Nephron progenitor cell (in vitro differentiated cells): ENCODE measurements around the gene CHST13.

ENCODE experiments used
- DNase-seq: peaks from one replicate; pipeline ENCODE4 v3.0.0; 2021
- H3K27ac Mint-ChIP-seq: 2 replicates; pipeline ENCODE4 v1.8.0; 2021; ENCODE audit warnings: mild to moderate bottlenecking, moderate library complexity, mixed read lengths
- H3K27me3 Mint-ChIP-seq: 2 replicates; pipeline ENCODE4 v1.8.0; 2021; ENCODE audit warnings: mild to moderate bottlenecking, low read depth, mixed read lengths; ENCODE audit not compliant: poor library complexity
- H3K36me3 Mint-ChIP-seq: 2 replicates; pipeline ENCODE4 v1.8.0; 2021; ENCODE audit warnings: low read depth, mixed read lengths
- H3K4me1 Mint-ChIP-seq: 2 replicates; pipeline ENCODE4 v1.8.0; 2021; ENCODE audit warnings: mixed read lengths
- H3K4me3 Mint-ChIP-seq: 2 replicates; pipeline ENCODE4 v1.8.0; 2021; ENCODE audit warnings: mild to moderate bottlenecking, moderate library complexity, mixed read lengths
- H3K9me3 Mint-ChIP-seq: 2 replicates; pipeline ENCODE4 v1.8.0; 2021; ENCODE audit warnings: mild to moderate bottlenecking, moderate library complexity, mixed read lengths
- TF ChIP-seq, protein P1 (sequence below): fragments of 200-600 bp; sonication (generic); IDR thresholded peaks from 2 replicates; pipeline ENCODE4 v1.5.0; 2021; ENCODE audit warnings: antibody characterized with exemption

The CHST13 gene

GRCh38 chr3:126527006-126527405 is 3.1 kb downstream of the CHST13 start:
- Mint-ChIP-seq H3K4me3 (no peak overlapping the region), H3K9me3 (no peaks in the 10 kb centered on the region), H3K36me3 (no peaks in the 10 kb centered on the region), H3K27me3 (peaks cover 50% of the 10 kb centered on the region), H3K27ac (no peak overlapping the region), H3K4me1 (peaks cover 5% of the 10 kb centered on the region)
- DNase-seq: no peak
- TF ChIP-seq, protein P1, sequence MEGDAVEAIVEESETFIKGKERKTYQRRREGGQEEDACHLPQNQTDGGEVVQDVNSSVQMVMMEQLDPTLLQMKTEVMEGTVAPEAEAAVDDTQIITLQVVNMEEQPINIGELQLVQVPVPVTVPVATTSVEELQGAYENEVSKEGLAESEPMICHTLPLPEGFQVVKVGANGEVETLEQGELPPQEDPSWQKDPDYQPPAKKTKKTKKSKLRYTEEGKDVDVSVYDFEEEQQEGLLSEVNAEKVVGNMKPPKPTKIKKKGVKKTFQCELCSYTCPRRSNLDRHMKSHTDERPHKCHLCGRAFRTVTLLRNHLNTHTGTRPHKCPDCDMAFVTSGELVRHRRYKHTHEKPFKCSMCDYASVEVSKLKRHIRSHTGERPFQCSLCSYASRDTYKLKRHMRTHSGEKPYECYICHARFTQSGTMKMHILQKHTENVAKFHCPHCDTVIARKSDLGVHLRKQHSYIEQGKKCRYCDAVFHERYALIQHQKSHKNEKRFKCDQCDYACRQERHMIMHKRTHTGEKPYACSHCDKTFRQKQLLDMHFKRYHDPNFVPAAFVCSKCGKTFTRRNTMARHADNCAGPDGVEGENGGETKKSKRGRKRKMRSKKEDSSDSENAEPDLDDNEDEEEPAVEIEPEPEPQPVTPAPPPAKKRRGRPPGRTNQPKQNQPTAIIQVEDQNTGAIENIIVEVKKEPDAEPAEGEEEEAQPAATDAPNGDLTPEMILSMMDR: no peak

DNA sequence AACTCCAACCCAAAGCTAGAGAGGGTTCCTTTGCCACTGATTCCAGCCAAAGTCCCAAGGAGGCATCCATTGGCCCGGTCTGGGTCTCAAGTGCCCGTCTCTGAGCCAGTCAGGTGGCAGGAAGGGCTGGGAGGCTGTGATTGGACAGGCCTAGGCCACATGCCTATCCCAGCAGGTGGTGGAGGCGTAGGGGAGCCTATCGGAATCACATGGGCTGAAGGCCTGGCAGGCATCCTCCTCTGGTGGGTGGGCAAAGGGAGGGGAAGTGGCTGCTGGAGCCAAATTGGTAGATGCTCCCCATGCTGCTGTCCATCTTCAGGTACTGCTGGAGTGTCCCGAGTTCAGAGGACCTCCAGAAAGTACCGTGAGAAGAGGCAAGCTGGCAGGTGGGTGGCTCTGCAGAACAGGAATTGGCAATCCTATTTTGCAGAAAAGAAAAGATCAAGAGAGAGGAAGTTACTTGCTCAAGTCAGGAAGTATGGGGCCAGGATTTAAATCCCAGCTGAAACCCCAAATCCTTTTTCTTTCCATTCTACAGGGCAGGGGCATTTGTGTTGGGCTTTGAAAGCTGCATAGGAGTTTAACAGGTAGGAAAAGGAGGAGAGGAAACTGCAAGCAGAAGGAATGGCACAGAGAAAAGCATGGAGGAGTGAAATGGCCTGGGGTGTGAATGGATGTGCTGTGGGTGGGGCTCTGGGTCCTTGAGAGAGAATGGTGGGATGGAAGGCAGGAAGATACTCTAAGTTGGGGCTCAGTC is 3.7 kb downstream of the CHST13 start:
- Mint-ChIP-seq H3K27me3 (peaks cover 50% of the 10 kb centered on the region), H3K4me3 (no peak overlapping the region), H3K4me1 (peaks cover 5% of the 10 kb centered on the region), H3K27ac (no peak overlapping the region), H3K36me3 (no peaks in the 10 kb centered on the region), H3K9me3 (no peaks in the 10 kb centered on the region)
- DNase-seq: no peak
- TF ChIP-seq, protein P1: no peak

- Mint-ChIP-seq H3K4me1 (peaks cover 5% of the 10 kb centered on the region), H3K27ac (no peak overlapping the region), H3K9me3 (no peaks in the 10 kb centered on the region), H3K4me3 (no peak overlapping the region), H3K27me3 (peaks cover 50% of the 10 kb centered on the region), H3K36me3 (no peaks in the 10 kb centered on the region)
- TF ChIP-seq, protein P1: no peak
- no peak for DNase-seq
Measured at GRCh38 chr3:126528419-126528799, 4.5 kb downstream of the CHST13 start.

- H3K4me1 Mint-ChIP-seq: peaks cover 5% of the 10 kb centered on the region
- no peak overlapping the region for H3K27ac Mint-ChIP-seq
- TF ChIP-seq, protein P1: no peak
- H3K4me3 Mint-ChIP-seq: no peak overlapping the region
- H3K27me3 Mint-ChIP-seq: peaks cover 51% of the 10 kb centered on the region
- H3K36me3 Mint-ChIP-seq: no peaks in the 10 kb centered on the region
- DNase-seq: no peak
- no peaks in the 10 kb centered on the region for H3K9me3 Mint-ChIP-seq
Measured at GRCh38 chr3:126528800-126529541, 5.0 kb downstream of the CHST13 start.

DNA sequence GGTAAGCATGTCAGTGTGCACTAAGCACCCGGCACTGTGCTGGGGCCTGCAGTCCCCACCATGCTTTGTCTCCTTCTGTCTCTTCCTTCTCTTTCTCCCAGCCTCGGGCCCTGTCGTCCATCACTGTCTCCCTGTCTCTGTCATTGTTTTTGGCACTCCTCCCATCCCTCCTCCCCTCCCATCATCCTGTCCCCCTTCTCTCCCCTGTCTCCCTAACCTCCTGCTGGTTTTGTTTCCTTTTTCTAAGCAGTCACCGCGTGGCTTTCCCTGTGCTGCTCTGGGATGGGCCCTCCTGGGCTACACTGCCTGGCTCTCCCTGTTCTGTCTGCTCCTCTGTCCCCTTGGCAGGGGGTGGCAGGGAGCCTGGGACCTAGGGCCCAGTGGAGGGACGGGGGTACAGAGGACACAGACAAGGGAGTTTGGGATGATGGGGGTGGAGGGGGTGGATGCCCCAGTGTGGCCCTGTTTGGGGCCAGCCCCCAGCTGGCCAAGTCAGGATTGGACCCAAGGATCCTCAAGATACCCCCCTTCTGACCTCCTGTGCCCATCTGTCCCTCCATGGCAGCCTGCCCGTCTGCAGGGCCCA is 5.7 kb downstream of the CHST13 start:
- Mint-ChIP-seq H3K4me1 (peaks cover 5% of the 10 kb centered on the region), H3K27me3 (peaks cover 54% of the 10 kb centered on the region), H3K36me3 (no peaks in the 10 kb centered on the region), H3K9me3 (no peaks in the 10 kb centered on the region), H3K27ac (no peak overlapping the region), H3K4me3 (no peak overlapping the region)
- no peak for DNase-seq
- TF ChIP-seq, protein P1: no peak
